Measurements from ENCODE around the gene CELF4.

The CELF4 gene

GRCh38 chr18:37506001-37506400 lies 59.6 kb downstream of the CELF4 start:
- Histone ChIP-seq H3K27ac (ENCODE audit: low read depth, low read length) (no peak overlapping the region), H3K9ac (ENCODE audit: low read length) (no peak overlapping the region), H3K4me1 (ENCODE audit: control insufficient read depth, insufficient read depth, low read length) (peaks cover 3% of the 10 kb centered on the region; the same call in 1 of the 2 replicates), H3K4me3 (ENCODE audit: low read depth, low read length) (no peak overlapping the region), H3K27me3 (ENCODE audit: control insufficient read depth, insufficient read depth, low read length) (peaks cover 16% of the 10 kb centered on the region), H3K9me3 (ENCODE audit: control insufficient read depth, insufficient read depth, low read depth, low read length) (peaks cover 14% of the 10 kb centered on the region), H3K36me3 (ENCODE audit: control insufficient read depth, insufficient read depth, low read length) (no peaks in the 10 kb centered on the region)

GRCh38 chr18:37505321-37505720 lies 60.3 kb downstream of the CELF4 start:
- H3K4me1 ChIP-seq (ENCODE audit: control insufficient read depth, insufficient read depth, low read length): peaks cover 3% of the 10 kb centered on the region; the same call in 1 of the 2 replicates
- no peak overlapping the region for H3K27ac ChIP-seq (ENCODE audit: low read depth, low read length)
- peaks cover 12% of the 10 kb centered on the region for H3K9me3 ChIP-seq (ENCODE audit: control insufficient read depth, insufficient read depth, low read depth, low read length)
- H3K9ac ChIP-seq (ENCODE audit: low read length): no peak overlapping the region
- H3K36me3 ChIP-seq (ENCODE audit: control insufficient read depth, insufficient read depth, low read length): no peaks in the 10 kb centered on the region
- no peak overlapping the region for H3K4me3 ChIP-seq (ENCODE audit: low read depth, low read length)
- H3K27me3 ChIP-seq (ENCODE audit: control insufficient read depth, insufficient read depth, low read length): peaks cover 14% of the 10 kb centered on the region

GRCh38 chr18:37502601-37503000 lies 63.0 kb downstream of the CELF4 start:
- no peak overlapping the region for H3K27ac ChIP-seq (ENCODE audit: low read depth, low read length)
- peaks cover 11% of the 10 kb centered on the region; the same call in 1 of the 2 replicates for H3K4me1 ChIP-seq (ENCODE audit: control insufficient read depth, insufficient read depth, low read length)
- H3K4me3 ChIP-seq (ENCODE audit: low read depth, low read length): no peak overlapping the region
- no peak overlapping the region for H3K9ac ChIP-seq (ENCODE audit: low read length)
- H3K36me3 ChIP-seq (ENCODE audit: control insufficient read depth, insufficient read depth, low read length): no peaks in the 10 kb centered on the region
- H3K27me3 ChIP-seq (ENCODE audit: control insufficient read depth, insufficient read depth, low read length): peaks cover 7% of the 10 kb centered on the region; the same call in 1 of the 2 replicates
- H3K9me3 ChIP-seq (ENCODE audit: control insufficient read depth, insufficient read depth, low read depth, low read length): no peaks in the 10 kb centered on the region

- Histone ChIP-seq H3K27ac (ENCODE audit: low read depth, low read length) (no peak overlapping the region), H3K4me3 (ENCODE audit: low read depth, low read length) (no peak overlapping the region), H3K4me1 (ENCODE audit: control insufficient read depth, insufficient read depth, low read length) (peaks cover 11% of the 10 kb centered on the region; the same call in 1 of the 2 replicates), H3K27me3 (ENCODE audit: control insufficient read depth, insufficient read depth, low read length) (peaks cover 7% of the 10 kb centered on the region; the same call in 1 of the 2 replicates), H3K9me3 (ENCODE audit: control insufficient read depth, insufficient read depth, low read depth, low read length) (no peaks in the 10 kb centered on the region), H3K9ac (ENCODE audit: low read length) (no peak overlapping the region), H3K36me3 (ENCODE audit: control insufficient read depth, insufficient read depth, low read length) (no peaks in the 10 kb centered on the region)
Observed at GRCh38 chr18:37502036-37502435, 63.6 kb downstream of the CELF4 start.

- H3K27ac ChIP-seq (ENCODE audit: low read depth, low read length): no peak overlapping the region
- no peaks in the 10 kb centered on the region for H3K9me3 ChIP-seq (ENCODE audit: control insufficient read depth, insufficient read depth, low read depth, low read length)
- H3K4me3 ChIP-seq (ENCODE audit: low read depth, low read length): no peak overlapping the region
- peaks cover 11% of the 10 kb centered on the region; the same call in 1 of the 2 replicates for H3K4me1 ChIP-seq (ENCODE audit: control insufficient read depth, insufficient read depth, low read length)
- no peaks in the 10 kb centered on the region for H3K36me3 ChIP-seq (ENCODE audit: control insufficient read depth, insufficient read depth, low read length)
- peaks cover 7% of the 10 kb centered on the region; the same call in 1 of the 2 replicates for H3K27me3 ChIP-seq (ENCODE audit: control insufficient read depth, insufficient read depth, low read length)
- H3K9ac ChIP-seq (ENCODE audit: low read length): no peak overlapping the region
Observed at GRCh38 chr18:37501136-37501535, 64.5 kb downstream of the CELF4 start.

- no peaks in the 10 kb centered on the region for H3K36me3 ChIP-seq (ENCODE audit: control insufficient read depth, insufficient read depth, low read length)
- H3K9ac ChIP-seq (ENCODE audit: low read length): no peak overlapping the region
- no peak overlapping the region for H3K27ac ChIP-seq (ENCODE audit: low read depth, low read length)
- H3K4me1 ChIP-seq (ENCODE audit: control insufficient read depth, insufficient read depth, low read length): peaks cover 11% of the 10 kb centered on the region; the same call in 1 of the 2 replicates
- H3K4me3 ChIP-seq (ENCODE audit: low read depth, low read length): no peak overlapping the region
- H3K9me3 ChIP-seq (ENCODE audit: control insufficient read depth, insufficient read depth, low read depth, low read length): no peaks in the 10 kb centered on the region
- peaks cover 14% of the 10 kb centered on the region for H3K27me3 ChIP-seq (ENCODE audit: control insufficient read depth, insufficient read depth, low read length)
Observed at GRCh38 chr18:37499913-37500312, 65.7 kb downstream of the CELF4 start.

- H3K36me3 ChIP-seq (ENCODE audit: control insufficient read depth, insufficient read depth, low read length): no peaks in the 10 kb centered on the region
- H3K27ac ChIP-seq (ENCODE audit: low read depth, low read length): no peak overlapping the region
- H3K4me3 ChIP-seq (ENCODE audit: low read depth, low read length): no peak overlapping the region
- H3K4me1 ChIP-seq (ENCODE audit: control insufficient read depth, insufficient read depth, low read length): peaks cover 8% of the 10 kb centered on the region; the same call in 1 of the 2 replicates
- H3K27me3 ChIP-seq (ENCODE audit: control insufficient read depth, insufficient read depth, low read length): peaks cover 14% of the 10 kb centered on the region
- H3K9ac ChIP-seq (ENCODE audit: low read length): no peak overlapping the region
- no peaks in the 10 kb centered on the region for H3K9me3 ChIP-seq (ENCODE audit: control insufficient read depth, insufficient read depth, low read depth, low read length)
Observed at GRCh38 chr18:37499044-37499443, 66.6 kb downstream of the CELF4 start.

- peaks cover 14% of the 10 kb centered on the region for H3K27me3 ChIP-seq (ENCODE audit: control insufficient read depth, insufficient read depth, low read length)
- H3K9me3 ChIP-seq (ENCODE audit: control insufficient read depth, insufficient read depth, low read depth, low read length): no peaks in the 10 kb centered on the region
- no peaks in the 10 kb centered on the region for H3K36me3 ChIP-seq (ENCODE audit: control insufficient read depth, insufficient read depth, low read length)
- H3K4me1 ChIP-seq (ENCODE audit: control insufficient read depth, insufficient read depth, low read length): peaks cover 13% of the 10 kb centered on the region; the same call in 1 of the 2 replicates
- no peak overlapping the region for H3K4me3 ChIP-seq (ENCODE audit: low read depth, low read length)
- no peak overlapping the region for H3K27ac ChIP-seq (ENCODE audit: low read depth, low read length)
- H3K9ac ChIP-seq (ENCODE audit: low read length): no peak overlapping the region
Observed at GRCh38 chr18:37497853-37498518, 67.6 kb downstream of the CELF4 start.

- H3K9me3 ChIP-seq (ENCODE audit: control insufficient read depth, insufficient read depth, low read depth, low read length): no peaks in the 10 kb centered on the region
- H3K36me3 ChIP-seq (ENCODE audit: control insufficient read depth, insufficient read depth, low read length): no peaks in the 10 kb centered on the region
- no peak overlapping the region for H3K4me3 ChIP-seq (ENCODE audit: low read depth, low read length)
- H3K27ac ChIP-seq (ENCODE audit: low read depth, low read length): no peak overlapping the region
- H3K9ac ChIP-seq (ENCODE audit: low read length): no peak overlapping the region
- H3K4me1 ChIP-seq (ENCODE audit: control insufficient read depth, insufficient read depth, low read length): peaks cover 16% of the 10 kb centered on the region; the same call in 1 of the 2 replicates
- peaks cover 15% of the 10 kb centered on the region for H3K27me3 ChIP-seq (ENCODE audit: control insufficient read depth, insufficient read depth, low read length)
Observed at GRCh38 chr18:37496568-37496967, 69.0 kb downstream of the CELF4 start.

GRCh38 chr18:37495354-37495753 lies 70.2 kb downstream of the CELF4 start:
- no peaks in the 10 kb centered on the region for H3K9me3 ChIP-seq (ENCODE audit: control insufficient read depth, insufficient read depth, low read depth, low read length)
- H3K27me3 ChIP-seq (ENCODE audit: control insufficient read depth, insufficient read depth, low read length): peaks cover 19% of the 10 kb centered on the region
- H3K27ac ChIP-seq (ENCODE audit: low read depth, low read length): no peak overlapping the region
- no peaks in the 10 kb centered on the region for H3K36me3 ChIP-seq (ENCODE audit: control insufficient read depth, insufficient read depth, low read length)
- peaks cover 28% of the 10 kb centered on the region for H3K4me1 ChIP-seq (ENCODE audit: control insufficient read depth, insufficient read depth, low read length)
- H3K4me3 ChIP-seq (ENCODE audit: low read depth, low read length): no peak overlapping the region
- H3K9ac ChIP-seq (ENCODE audit: low read length): no peak overlapping the region

GRCh38 chr18:37494406-37494805 lies 71.2 kb downstream of the CELF4 start:
- Histone ChIP-seq H3K36me3 (ENCODE audit: control insufficient read depth, insufficient read depth, low read length) (no peaks in the 10 kb centered on the region), H3K9ac (ENCODE audit: low read length) (no peak overlapping the region), H3K9me3 (ENCODE audit: control insufficient read depth, insufficient read depth, low read depth, low read length) (no peaks in the 10 kb centered on the region), H3K27me3 (ENCODE audit: control insufficient read depth, insufficient read depth, low read length) (peaks cover 19% of the 10 kb centered on the region), H3K4me3 (ENCODE audit: low read depth, low read length) (no peak overlapping the region), H3K27ac (ENCODE audit: low read depth, low read length) (no peak overlapping the region), H3K4me1 (ENCODE audit: control insufficient read depth, insufficient read depth, low read length) (peaks cover 37% of the 10 kb centered on the region)

Data from HUES6 (cell line).